Natural killer cell treated with Interleukin-12 subunit alpha and Interleukin-12 subunit beta and Interleukin-15 and Interleukin-18, amount 100 ng/mL, for 72 hours (primary cell): ENCODE data around the gene VPREB3. TPM values are rescaled to one million over a fixed set of nuclear protein-coding genes. Genes with fewer than 3 reads are reported as not detected.
A peak's percentile ranks its signal among the peaks of the same experiment; 100 is the strongest.

Source experiments
- ATAC-seq, 2 donors: fragments of 150-1000 bp; cut with Tn5 transposase in 1 of 2; sonication (Bioruptor Pico), chemical (Tn5 transposase) in 1 of 2; 2 replicates each; pipeline ENCODE4 v1.10.0; 2021
- DNase-seq: peaks from one replicate; pipeline ENCODE4 v3.0.0; 2022; ENCODE audit warnings: low spot score
- H3K27ac Mint-ChIP-seq, 2 donors: 1 replicate in 1 of 2; 2 replicates in 1 of 2; pipeline ENCODE4 v1.8.0; 2022; ENCODE audit warnings: mixed read lengths in 2 of 2, mild to moderate bottlenecking in 1 of 2, moderate library complexity in 1 of 2
- H3K27me3 Mint-ChIP-seq, 2 donors: 1 replicate in 1 of 2; 2 replicates in 1 of 2; pipeline ENCODE4 v1.8.0; 2022; ENCODE audit warnings: mixed read lengths in 2 of 2
- H3K36me3 Mint-ChIP-seq: one replicate; pipeline ENCODE4 v1.8.0; 2022; ENCODE audit warnings: mixed read lengths
- H3K4me1 Mint-ChIP-seq, 2 donors: 1 replicate in 1 of 2; 2 replicates in 1 of 2; pipeline ENCODE4 v1.8.0; 2022; ENCODE audit warnings: low read depth in 2 of 2, mixed read lengths in 2 of 2, mild to moderate bottlenecking in 1 of 2
- H3K4me3 Mint-ChIP-seq: one replicate; pipeline ENCODE4 v1.8.0; 2022; ENCODE audit warnings: mixed read lengths
- H3K9me3 Mint-ChIP-seq: 2 replicates; pipeline ENCODE4 v1.8.0; 2022; ENCODE audit warnings: mixed read lengths
- total RNA-seq, 2 donors: library from RNA; stranded (reverse); gene quantifications; one replicate each; pipeline ENCODE4 v1.2.3, GENCODE V29; 2022

The VPREB3 gene
- total RNA-seq, 2 donors from 2014 or later, result 0.52 TPM; not detected in 1

DNA sequence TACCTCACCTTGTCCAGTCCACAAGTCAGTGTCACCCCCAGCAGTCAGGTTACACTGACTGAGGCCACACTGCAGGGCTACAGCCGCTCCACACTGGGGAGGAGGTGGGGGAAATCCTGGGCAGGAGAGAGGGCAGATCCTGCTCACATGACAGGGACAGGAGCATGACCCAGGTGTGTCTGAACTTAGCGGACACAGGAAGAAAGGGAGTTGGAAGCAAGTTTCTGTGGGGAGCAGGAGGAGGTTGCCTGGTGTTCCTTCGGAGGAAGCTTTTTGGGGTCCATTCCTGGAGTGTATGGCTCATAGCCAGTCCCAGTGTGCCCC lies 24.3 kb upstream of the VPREB3 start:
- peaks cover 0 to 2% of the 10 kb centered on the region in 2 donors for H3K27me3 Mint-ChIP-seq
- H3K27ac Mint-ChIP-seq, result no peak overlapping the region
- no peak overlapping the region for H3K4me3 Mint-ChIP-seq
- DNase-seq, result no peak
- H3K4me1 Mint-ChIP-seq, result peaks cover under 1 to 1% of the 10 kb centered on the region in 2 donors
- H3K36me3 Mint-ChIP-seq, result no peaks in the 10 kb centered on the region
- no peaks in the 10 kb centered on the region for H3K9me3 Mint-ChIP-seq
- ATAC-seq, result no peak

GRCh38 chr22:23777776-23778576 lies 23.8 kb upstream of the VPREB3 start:
- Mint-ChIP-seq H3K27ac (no peak overlapping the region), H3K27me3 (peaks cover 5 to 8% of the 10 kb centered on the region in 2 donors), H3K4me3 (no peak overlapping the region), H3K9me3 (no peaks in the 10 kb centered on the region), H3K4me1 (peaks cover 6% of the 10 kb centered on the region in 2 donors), H3K36me3 (no peaks in the 10 kb centered on the region)
- ATAC-seq (no peak), DNase-seq (no peak)

GRCh38 chr22:23775779-23776375 lies 21.7 kb upstream of the VPREB3 start:
- no peaks in the 10 kb centered on the region for H3K9me3 Mint-ChIP-seq
- peaks cover 5 to 8% of the 10 kb centered on the region in 2 donors for H3K27me3 Mint-ChIP-seq
- no peak for DNase-seq
- H3K4me3 Mint-ChIP-seq, result no peak overlapping the region
- H3K36me3 Mint-ChIP-seq, result no peaks in the 10 kb centered on the region
- no peak for ATAC-seq
- H3K27ac Mint-ChIP-seq, result no peak overlapping the region
- H3K4me1 Mint-ChIP-seq, result peaks cover 6 to 14% of the 10 kb centered on the region in 2 donors

DNA sequence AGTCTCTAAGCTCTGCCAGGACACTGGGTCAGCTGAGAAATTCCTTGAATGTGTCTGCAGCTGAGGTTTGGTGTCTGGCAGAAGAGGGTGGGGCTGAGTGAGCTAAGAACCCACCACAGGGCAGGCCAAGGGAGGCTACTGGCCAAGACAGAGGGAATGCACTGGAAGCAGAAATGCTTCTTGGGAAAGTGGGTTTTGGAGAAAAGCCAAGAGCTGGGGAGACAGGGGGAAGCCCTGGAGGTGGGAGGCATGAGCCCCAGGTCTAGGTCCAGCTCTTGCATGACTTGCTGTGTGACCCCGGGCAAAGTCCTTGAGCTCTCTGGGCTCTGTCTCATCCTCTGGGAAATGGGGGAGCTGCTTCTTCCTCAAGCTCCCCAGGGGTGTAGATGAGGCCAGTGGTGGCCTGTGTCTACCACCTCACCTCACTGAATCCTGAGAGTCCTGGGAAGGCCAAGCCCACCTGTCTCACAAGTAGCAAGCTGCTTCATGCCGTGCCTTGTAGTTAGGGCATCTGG lies 20.8 kb upstream of the VPREB3 start:
- no peak for DNase-seq

DNA sequence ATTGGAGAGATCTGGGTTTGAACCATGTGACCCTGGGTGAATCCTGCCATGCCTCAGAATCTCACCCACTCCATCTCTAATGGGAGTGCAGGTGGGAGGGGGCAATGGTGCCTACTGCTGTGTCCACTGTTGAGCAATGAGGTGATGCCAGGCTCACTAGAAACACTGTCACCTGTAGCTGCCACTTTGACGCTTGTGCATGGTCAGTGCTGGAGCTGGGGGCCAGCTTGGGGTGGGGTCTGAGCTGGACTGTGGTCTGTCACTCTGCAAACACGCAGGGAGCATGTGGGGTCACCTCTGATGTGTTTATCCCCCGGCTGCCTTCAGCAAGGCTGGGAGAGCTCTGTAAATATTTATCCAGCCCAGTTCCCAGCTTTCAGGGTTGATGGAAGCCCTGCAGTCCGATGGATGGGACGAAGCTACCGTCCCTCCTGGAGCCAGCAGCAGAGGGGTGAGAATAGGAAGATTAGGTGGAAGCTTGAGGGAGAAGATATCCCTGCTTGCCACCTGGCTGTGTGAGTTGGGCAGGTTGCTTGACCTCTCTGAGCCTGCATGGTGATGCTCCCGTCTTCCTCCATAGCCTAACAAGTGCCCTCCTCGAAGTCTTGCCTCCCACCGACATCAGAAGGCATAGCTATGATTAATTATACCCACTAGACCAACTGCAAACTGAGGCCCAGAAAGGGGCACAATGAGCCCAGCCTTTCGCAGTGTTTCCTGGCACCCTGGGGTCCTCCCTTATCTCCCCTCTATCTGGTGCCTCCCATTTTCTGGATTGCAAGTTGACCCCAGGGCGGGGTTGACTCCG lies 20.1 kb upstream of the VPREB3 start:
- H3K4me3 Mint-ChIP-seq, result no peak overlapping the region
- no peak for DNase-seq
- H3K4me1 Mint-ChIP-seq, result peaks cover 6 to 14% of the 10 kb centered on the region in 2 donors
- no peaks in the 10 kb centered on the region for H3K36me3 Mint-ChIP-seq
- no peak for ATAC-seq
- H3K27me3 Mint-ChIP-seq, result peaks cover 5 to 8% of the 10 kb centered on the region in 2 donors
- no peak overlapping the region for H3K27ac Mint-ChIP-seq
- no peaks in the 10 kb centered on the region for H3K9me3 Mint-ChIP-seq

More for the DNA sequence above, 20.8 kb upstream of the VPREB3 start:
- Mint-ChIP-seq H3K4me1 (peaks cover 6 to 14% of the 10 kb centered on the region in 2 donors), H3K27ac (no peak overlapping the region), H3K36me3 (no peaks in the 10 kb centered on the region), H3K27me3 (peaks cover 5 to 8% of the 10 kb centered on the region in 2 donors), H3K9me3 (no peaks in the 10 kb centered on the region), H3K4me3 (no peak overlapping the region)
- ATAC-seq, result no peak

DNA sequence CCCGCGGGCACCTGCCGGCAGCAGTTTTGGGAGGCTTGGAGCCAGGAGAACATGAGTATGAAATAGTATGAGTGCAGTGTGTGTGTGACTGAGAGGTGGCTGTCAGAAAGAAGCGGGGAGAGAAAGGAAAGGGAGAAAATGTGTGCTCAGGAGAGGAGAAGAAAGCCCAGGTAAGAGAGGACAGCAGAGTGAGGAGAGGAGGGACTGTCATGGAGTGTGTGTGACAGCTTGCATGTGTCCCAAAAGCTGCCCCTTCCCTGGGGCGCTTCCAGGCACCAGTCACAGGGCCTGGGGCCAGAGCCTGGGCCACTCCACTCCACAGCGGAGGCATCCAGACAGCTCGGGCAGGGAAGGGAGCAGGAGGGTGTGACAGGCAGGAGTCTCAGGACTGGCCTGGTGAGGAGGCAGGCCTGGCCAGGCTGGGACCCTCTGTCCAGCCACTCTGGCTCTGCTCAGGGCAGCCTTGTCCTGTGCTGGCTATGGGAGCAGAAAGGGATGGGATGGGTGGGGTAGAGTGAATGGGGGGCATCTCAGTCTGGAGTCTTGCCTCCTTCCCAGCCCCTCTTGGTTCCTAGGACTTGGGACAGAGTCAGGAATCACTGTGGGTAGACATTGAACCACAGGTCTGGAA lies 19.4 kb upstream of the VPREB3 start:
- DNase-seq, result no peak
- H3K27ac Mint-ChIP-seq, result no peak overlapping the region

GRCh38 chr22:23772649-23773473 lies 18.6 kb upstream of the VPREB3 start, which contains the start of gene MMP11:
Gene MMP11, plus strand, starts transcription at chr22:23772849. Its CDS starts 22 bp downstream, at chr22:23772871.
- Mint-ChIP-seq H3K27me3 (peaks cover 5 to 8% of the 10 kb centered on the region in 2 donors), H3K36me3 (no peaks in the 10 kb centered on the region), H3K27ac (no peak within 1 kb of the TSS), H3K4me1 (peaks cover 6 to 14% of the 10 kb centered on the region in 2 donors), H3K4me3 (peak within 1 kb of the TSS; percentile 60), H3K9me3 (no peaks in the 10 kb centered on the region)
- peak; percentile 67 for DNase-seq
- peak; percentile 78 to 86 for ATAC-seq

More for the DNA sequence above, 19.4 kb upstream of the VPREB3 start:
- no peaks in the 10 kb centered on the region for H3K9me3 Mint-ChIP-seq
- no peak for ATAC-seq
- peaks cover 6 to 14% of the 10 kb centered on the region in 2 donors for H3K4me1 Mint-ChIP-seq
- no peaks in the 10 kb centered on the region for H3K36me3 Mint-ChIP-seq
- no peak overlapping the region for H3K4me3 Mint-ChIP-seq
- peaks cover 5 to 8% of the 10 kb centered on the region in 2 donors for H3K27me3 Mint-ChIP-seq

- H3K27me3 Mint-ChIP-seq, result peaks cover 5 to 8% of the 10 kb centered on the region in 2 donors
- H3K9me3 Mint-ChIP-seq, result no peaks in the 10 kb centered on the region
- H3K36me3 Mint-ChIP-seq, result no peaks in the 10 kb centered on the region
- ATAC-seq (no peak), DNase-seq (no peak)
- peaks cover 6 to 14% of the 10 kb centered on the region in 2 donors for H3K4me1 Mint-ChIP-seq
- no peak overlapping the region for H3K27ac Mint-ChIP-seq
- H3K4me3 Mint-ChIP-seq, result peak overlapping the region; percentile 60
Observed at GRCh38 chr22:23772315-23772648, 18.1 kb upstream of the VPREB3 start.

DNA sequence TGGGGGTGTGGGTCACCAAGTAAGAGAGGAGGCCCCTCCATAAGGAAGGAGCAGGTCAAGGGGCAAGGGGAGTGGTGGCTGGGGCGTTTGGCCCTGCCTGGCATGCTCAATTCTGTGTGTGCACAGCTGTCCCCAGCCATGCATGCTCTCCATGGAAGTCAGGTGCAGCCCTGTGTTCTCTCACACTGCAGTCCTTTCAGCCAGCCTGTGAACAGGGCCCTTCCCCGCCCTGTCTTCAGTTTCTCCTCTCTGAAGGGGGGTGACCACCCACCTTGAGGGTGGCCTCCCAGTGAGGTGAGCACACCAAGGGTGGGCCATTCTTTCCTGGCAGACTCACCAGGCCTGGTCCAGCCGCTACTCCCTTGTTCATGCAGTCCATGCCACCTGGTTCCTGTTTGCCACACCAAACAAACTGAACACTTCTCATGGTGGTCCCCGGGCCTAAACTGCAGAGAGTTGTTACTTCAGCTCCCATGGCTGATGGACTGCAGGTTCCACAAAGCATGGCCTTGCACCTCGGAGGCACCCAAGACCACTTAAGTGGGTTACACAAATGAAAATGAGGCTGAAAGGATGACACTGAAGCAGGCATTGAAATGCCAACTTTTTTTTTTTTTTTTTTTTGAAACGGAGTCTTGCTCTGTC lies 15.2 kb upstream of the VPREB3 start:
- Mint-ChIP-seq H3K27ac (no peak overlapping the region), H3K4me3 (peak overlapping the region; percentile 32), H3K9me3 (no peaks in the 10 kb centered on the region), H3K36me3 (no peaks in the 10 kb centered on the region), H3K27me3 (peaks cover 5 to 8% of the 10 kb centered on the region in 2 donors), H3K4me1 (peaks cover 6 to 19% of the 10 kb centered on the region in 2 donors)
- no peak for ATAC-seq
- DNase-seq, result no peak

DNA sequence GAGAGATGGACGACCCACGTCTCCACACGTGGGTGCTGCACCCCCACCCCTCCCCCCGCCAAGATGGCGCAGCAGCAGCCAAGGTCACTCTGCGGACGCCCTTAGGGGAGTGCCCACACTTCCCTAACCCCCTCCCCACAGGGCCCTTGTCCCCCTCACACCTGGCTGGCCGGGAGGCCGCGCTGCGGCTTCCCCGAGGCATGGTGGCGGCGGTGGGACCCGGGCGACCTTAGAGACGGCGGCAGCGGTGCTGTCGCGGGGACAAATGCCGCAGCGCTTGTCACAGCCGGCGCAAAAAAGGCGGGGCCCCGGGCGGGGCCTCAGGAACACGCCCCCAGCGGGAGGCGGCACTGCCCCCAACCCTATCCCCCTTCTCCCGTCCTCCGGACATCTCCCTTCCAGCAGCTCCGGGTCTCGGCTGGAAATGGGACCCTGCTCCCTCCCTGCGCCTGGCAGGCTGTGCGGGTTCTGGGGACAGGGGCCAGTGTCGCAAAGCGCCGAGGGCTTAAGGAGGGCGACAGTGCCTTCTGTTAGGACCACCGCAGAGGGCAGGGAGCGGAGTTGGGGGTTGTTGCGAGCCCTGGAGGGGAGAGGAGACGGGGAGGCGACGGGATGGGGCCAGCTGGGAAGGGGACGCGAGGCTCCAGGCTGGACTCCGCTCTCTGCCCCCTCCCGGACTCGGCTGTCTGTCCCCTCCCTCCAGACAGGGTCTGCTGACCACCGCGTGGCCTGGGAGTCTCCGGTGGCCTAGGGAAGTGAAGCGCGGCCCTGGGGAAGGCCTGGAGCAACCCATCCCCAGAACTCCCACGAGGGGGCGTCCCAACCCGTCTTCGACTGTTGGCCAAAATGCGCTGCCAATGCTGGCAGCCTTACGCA lies 13.7 kb upstream of the VPREB3 start, which contains the start of gene CHCHD10:
CHCHD10 (minus strand) TSS at position 300 of the 876 bp plus-strand sequence; CDS start at position 202, 98 bp downstream.
- Mint-ChIP-seq H3K4me1 (peaks cover 8 to 22% of the 10 kb centered on the region in 2 donors), H3K27ac (peak within 1 kb of the TSS in 1 of 2 donors; percentile 62), H3K9me3 (no peaks in the 10 kb centered on the region), H3K4me3 (peak within 1 kb of the TSS; percentile 73), H3K36me3 (no peaks in the 10 kb centered on the region), H3K27me3 (no peaks in the 10 kb centered on the region)
- DNase-seq (peak; percentile 86), ATAC-seq (peak; percentile 80 to 87)

DNA sequence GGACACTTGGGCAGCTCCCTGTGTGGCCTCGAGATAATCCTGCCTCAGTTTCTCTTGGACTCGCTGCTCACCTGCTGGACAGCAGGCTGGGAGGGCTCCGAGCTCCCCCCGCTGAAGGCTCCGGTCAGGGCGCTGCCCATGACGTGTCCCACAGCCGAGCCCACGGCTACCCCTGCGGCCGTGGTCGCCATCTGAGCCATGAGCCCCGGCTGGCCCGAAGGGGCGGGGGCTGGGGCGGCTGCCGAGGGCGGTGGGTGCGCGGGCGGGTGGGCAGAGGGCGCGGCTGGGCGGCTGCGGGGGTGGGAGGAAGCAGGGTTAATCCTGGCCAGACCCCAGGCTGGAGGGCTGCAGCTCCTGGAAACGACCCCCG lies 13.1 kb upstream of the VPREB3 start:
- DNase-seq (no peak), ATAC-seq (peak; percentile 1 to 21)
- Mint-ChIP-seq H3K4me1 (peaks cover 10 to 25% of the 10 kb centered on the region in 2 donors), H3K27ac (no peak overlapping the region), H3K4me3 (peak overlapping the region; percentile 57), H3K9me3 (no peaks in the 10 kb centered on the region), H3K27me3 (no peaks in the 10 kb centered on the region), H3K36me3 (no peaks in the 10 kb centered on the region)
